ENCODE results near the gene CCDC141.

Gene CCDC141

DNA sequence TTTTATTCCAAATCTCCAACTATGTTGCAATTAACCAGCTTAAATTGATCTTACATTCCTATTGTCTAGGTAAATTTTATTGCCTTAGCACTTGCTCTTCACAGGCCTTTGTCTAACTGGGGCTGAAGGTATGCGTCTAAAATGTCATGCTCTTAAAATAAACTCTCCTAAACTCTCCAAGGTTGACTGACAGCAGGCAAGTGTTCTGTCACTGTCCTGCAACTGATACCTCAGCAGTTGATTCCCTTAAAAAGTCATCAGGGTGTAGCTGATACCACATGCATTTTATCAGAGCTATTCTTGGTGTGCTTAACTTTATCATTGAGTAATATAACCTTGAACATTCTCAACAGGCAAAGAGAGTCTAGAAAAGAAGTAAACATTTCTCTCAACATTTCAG is 243.4 kb downstream of the CCDC141 start:
- no peak overlapping the region for H3K4me2 ChIP-seq (ENCODE audit: low read length)
- H3K4me3 ChIP-seq (ENCODE audit: low read length) = no peak overlapping the region
- no peaks in the 10 kb centered on the region for H3K79me2 ChIP-seq (ENCODE audit: control insufficient read depth, low read length)
- no peaks in the 10 kb centered on the region for H4K20me1 ChIP-seq (ENCODE audit: control insufficient read depth, insufficient read depth, low read depth, low read length)
- H3F3A ChIP-seq (ENCODE audit: control insufficient read depth, insufficient read depth) = no peaks in the 10 kb centered on the region
- H3K9me3 ChIP-seq (ENCODE audit: control insufficient read depth, insufficient read depth, low read length) = no peaks in the 10 kb centered on the region
- no peaks in the 10 kb centered on the region for H3K9me2 ChIP-seq (replicated peaks; ENCODE audit: control insufficient read depth, low read length)
- TF ChIP-seq EZH2phosphoT487 (IDR thresholded peaks at IDR 0.05; ENCODE audit: borderline replicate concordance, low read length) = no peak
- TF ChIP-seq, protein P1, sequence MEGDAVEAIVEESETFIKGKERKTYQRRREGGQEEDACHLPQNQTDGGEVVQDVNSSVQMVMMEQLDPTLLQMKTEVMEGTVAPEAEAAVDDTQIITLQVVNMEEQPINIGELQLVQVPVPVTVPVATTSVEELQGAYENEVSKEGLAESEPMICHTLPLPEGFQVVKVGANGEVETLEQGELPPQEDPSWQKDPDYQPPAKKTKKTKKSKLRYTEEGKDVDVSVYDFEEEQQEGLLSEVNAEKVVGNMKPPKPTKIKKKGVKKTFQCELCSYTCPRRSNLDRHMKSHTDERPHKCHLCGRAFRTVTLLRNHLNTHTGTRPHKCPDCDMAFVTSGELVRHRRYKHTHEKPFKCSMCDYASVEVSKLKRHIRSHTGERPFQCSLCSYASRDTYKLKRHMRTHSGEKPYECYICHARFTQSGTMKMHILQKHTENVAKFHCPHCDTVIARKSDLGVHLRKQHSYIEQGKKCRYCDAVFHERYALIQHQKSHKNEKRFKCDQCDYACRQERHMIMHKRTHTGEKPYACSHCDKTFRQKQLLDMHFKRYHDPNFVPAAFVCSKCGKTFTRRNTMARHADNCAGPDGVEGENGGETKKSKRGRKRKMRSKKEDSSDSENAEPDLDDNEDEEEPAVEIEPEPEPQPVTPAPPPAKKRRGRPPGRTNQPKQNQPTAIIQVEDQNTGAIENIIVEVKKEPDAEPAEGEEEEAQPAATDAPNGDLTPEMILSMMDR (IDR thresholded peaks at IDR 0.05; ENCODE audit: low read depth, low read length, poor library complexity, severe bottlenecking) = no peak
- H3K4me1 ChIP-seq (ENCODE audit: control insufficient read depth, low read length) = no peaks in the 10 kb centered on the region
- H3K36me3 ChIP-seq (ENCODE audit: control insufficient read depth, low read length) = no peaks in the 10 kb centered on the region
- H3K27me3 ChIP-seq (ENCODE audit: control insufficient read depth, low read length) = no peaks in the 10 kb centered on the region
- no peak overlapping the region for H3K27ac ChIP-seq (ENCODE audit: low read depth, low read length)

DNA sequence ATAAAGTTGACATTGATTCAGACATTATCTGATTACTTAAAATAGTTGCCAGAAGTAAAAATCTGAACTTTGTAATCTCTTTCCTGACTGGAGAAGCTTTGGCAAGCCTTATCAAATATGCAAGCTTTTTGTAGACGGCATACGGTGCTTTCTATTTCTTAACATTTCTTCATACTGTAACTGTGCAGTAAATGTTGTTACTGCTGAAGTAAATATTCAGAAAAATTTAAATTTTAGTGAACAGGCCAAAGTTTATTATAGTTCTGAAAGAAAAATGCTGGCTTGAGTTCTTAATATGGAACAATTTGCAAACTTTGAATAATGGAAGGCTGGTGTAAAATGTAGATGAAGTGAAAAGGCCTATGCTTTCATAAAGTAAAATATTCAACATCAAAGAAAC is 244.5 kb downstream of the CCDC141 start:
- H3K9me2 ChIP-seq (replicated peaks; ENCODE audit: control insufficient read depth, low read length) = no peaks in the 10 kb centered on the region
- TF ChIP-seq, protein P1 (IDR thresholded peaks at IDR 0.05; ENCODE audit: low read depth, low read length, poor library complexity, severe bottlenecking) = no peak
- no peak for TF ChIP-seq EZH2phosphoT487 (IDR thresholded peaks at IDR 0.05; ENCODE audit: borderline replicate concordance, low read length)
- no peak overlapping the region for H3K27ac ChIP-seq (ENCODE audit: low read depth, low read length)
- no peaks in the 10 kb centered on the region for H3K4me1 ChIP-seq (ENCODE audit: control insufficient read depth, low read length)
- no peaks in the 10 kb centered on the region for H3K79me2 ChIP-seq (ENCODE audit: control insufficient read depth, low read length)
- no peak overlapping the region for H3K4me3 ChIP-seq (ENCODE audit: low read length)
- H4K20me1 ChIP-seq (ENCODE audit: control insufficient read depth, insufficient read depth, low read depth, low read length) = no peaks in the 10 kb centered on the region
- H3K9me3 ChIP-seq (ENCODE audit: control insufficient read depth, insufficient read depth, low read length) = no peaks in the 10 kb centered on the region
- H3K4me2 ChIP-seq (ENCODE audit: low read length) = no peak overlapping the region
- H3F3A ChIP-seq (ENCODE audit: control insufficient read depth, insufficient read depth) = no peaks in the 10 kb centered on the region
- no peaks in the 10 kb centered on the region for H3K36me3 ChIP-seq (ENCODE audit: control insufficient read depth, low read length)
- no peaks in the 10 kb centered on the region for H3K27me3 ChIP-seq (ENCODE audit: control insufficient read depth, low read length)

DNA sequence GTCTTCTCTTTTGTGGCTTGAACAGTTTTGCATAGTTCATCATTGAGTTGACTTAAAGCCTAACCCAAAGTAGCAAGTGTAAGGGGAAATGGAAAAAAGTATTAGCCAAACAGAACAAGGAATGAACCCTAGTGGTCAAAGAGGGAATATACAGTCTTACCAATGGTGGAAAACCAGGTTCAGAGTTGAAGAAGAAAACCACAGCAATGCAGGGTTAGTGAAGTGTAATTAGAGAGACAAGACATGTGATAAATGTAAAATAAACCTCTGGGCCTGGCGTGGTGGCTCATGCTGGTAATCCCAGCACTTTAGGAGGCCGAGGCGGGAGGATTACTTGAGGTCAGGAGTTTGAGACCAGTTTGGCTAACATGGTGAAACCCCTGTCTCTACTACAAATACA is 245.1 kb downstream of the CCDC141 start:
- no peak overlapping the region for H3K4me3 ChIP-seq (ENCODE audit: low read length)
- no peaks in the 10 kb centered on the region for H3K9me2 ChIP-seq (replicated peaks; ENCODE audit: control insufficient read depth, low read length)
- TF ChIP-seq, protein P1 (IDR thresholded peaks at IDR 0.05; ENCODE audit: low read depth, low read length, poor library complexity, severe bottlenecking) = peak; percentile 71
- no peak for TF ChIP-seq EZH2phosphoT487 (IDR thresholded peaks at IDR 0.05; ENCODE audit: borderline replicate concordance, low read length)
- H3K27me3 ChIP-seq (ENCODE audit: control insufficient read depth, low read length) = no peaks in the 10 kb centered on the region
- H3F3A ChIP-seq (ENCODE audit: control insufficient read depth, insufficient read depth) = no peaks in the 10 kb centered on the region
- no peaks in the 10 kb centered on the region for H3K9me3 ChIP-seq (ENCODE audit: control insufficient read depth, insufficient read depth, low read length)
- no peaks in the 10 kb centered on the region for H4K20me1 ChIP-seq (ENCODE audit: control insufficient read depth, insufficient read depth, low read depth, low read length)
- no peak overlapping the region for H3K4me2 ChIP-seq (ENCODE audit: low read length)
- H3K27ac ChIP-seq (ENCODE audit: low read depth, low read length) = no peak overlapping the region
- H3K4me1 ChIP-seq (ENCODE audit: control insufficient read depth, low read length) = no peaks in the 10 kb centered on the region
- no peaks in the 10 kb centered on the region for H3K36me3 ChIP-seq (ENCODE audit: control insufficient read depth, low read length)
- no peaks in the 10 kb centered on the region for H3K79me2 ChIP-seq (ENCODE audit: control insufficient read depth, low read length)

DNA sequence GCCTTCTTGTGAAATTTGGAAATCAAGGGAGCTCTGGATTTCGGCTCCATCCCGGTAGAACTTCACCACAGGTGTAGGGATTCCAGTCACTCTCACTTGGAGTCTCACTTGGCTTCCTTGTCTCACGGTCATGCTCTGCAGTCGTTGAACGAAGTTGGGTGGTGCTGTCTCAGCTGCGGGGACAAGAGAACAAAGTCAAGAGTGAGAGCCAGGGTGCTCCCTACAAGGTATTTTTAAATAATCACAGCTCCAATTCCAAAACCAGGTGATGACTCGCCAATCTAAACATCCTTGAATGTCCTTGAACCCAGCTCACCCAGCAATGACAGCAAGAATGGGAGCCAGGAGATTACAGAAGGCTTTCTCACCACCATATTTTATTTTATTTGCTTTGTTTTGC is 249.4 kb downstream of the CCDC141 start:
- no peaks in the 10 kb centered on the region for H3K36me3 ChIP-seq (ENCODE audit: control insufficient read depth, low read length)
- H3K27me3 ChIP-seq (ENCODE audit: control insufficient read depth, low read length) = no peaks in the 10 kb centered on the region
- H3K4me1 ChIP-seq (ENCODE audit: control insufficient read depth, low read length) = no peaks in the 10 kb centered on the region
- no peak overlapping the region for H3K4me2 ChIP-seq (ENCODE audit: low read length)
- no peaks in the 10 kb centered on the region for H3K9me3 ChIP-seq (ENCODE audit: control insufficient read depth, insufficient read depth, low read length)
- no peaks in the 10 kb centered on the region for H4K20me1 ChIP-seq (ENCODE audit: control insufficient read depth, insufficient read depth, low read depth, low read length)
- no peak overlapping the region for H3K27ac ChIP-seq (ENCODE audit: low read depth, low read length)
- H3F3A ChIP-seq (ENCODE audit: control insufficient read depth, insufficient read depth) = no peaks in the 10 kb centered on the region
- TF ChIP-seq, protein P1 (IDR thresholded peaks at IDR 0.05; ENCODE audit: low read depth, low read length, poor library complexity, severe bottlenecking) = no peak
- TF ChIP-seq EZH2phosphoT487 (IDR thresholded peaks at IDR 0.05; ENCODE audit: borderline replicate concordance, low read length) = no peak
- no peaks in the 10 kb centered on the region for H3K79me2 ChIP-seq (ENCODE audit: control insufficient read depth, low read length)
- H3K9me2 ChIP-seq (replicated peaks; ENCODE audit: control insufficient read depth, low read length) = no peaks in the 10 kb centered on the region
- H3K4me3 ChIP-seq (ENCODE audit: low read length) = no peak overlapping the region
